ENCODE measurements around the gene SLC35B2. TPM values are rescaled to one million over a fixed set of nuclear protein-coding genes. Genes with fewer than 3 reads are reported as not detected.

Gene SLC35B2
- total RNA-seq, 1 experiment from 2014 or later: 105 TPM

DNA sequence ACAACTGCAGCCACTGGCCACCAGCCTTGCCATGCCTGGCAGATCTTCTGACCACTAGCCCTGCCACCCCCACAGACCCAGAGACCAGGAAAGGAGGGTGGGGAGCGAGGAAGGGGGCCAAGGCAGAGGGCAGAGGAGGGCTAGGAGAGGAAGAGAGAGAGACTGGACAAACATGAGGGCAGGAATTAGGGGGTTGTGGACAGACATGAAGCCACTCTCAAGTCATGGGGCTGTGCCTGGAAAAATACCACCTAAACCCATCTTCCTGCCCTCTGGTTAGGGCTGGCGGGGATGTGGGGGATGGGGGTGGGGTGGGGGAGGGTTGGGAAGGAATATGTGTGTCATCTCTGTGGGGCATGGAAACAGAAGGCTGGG is 35.4 kb downstream of the SLC35B2 start:
- no peak for TF ChIP-seq TCF7L2 (IDR thresholded peaks at IDR 0.05; ENCODE audit: low read depth, low read length)
- TF ChIP-seq SIN3A (IDR thresholded peaks at IDR 0.05; ENCODE audit: borderline replicate concordance, insufficient read depth, low read depth, low read length): no peak
- BruUV-seq (replicated peaks): no TSS peak
- intact Hi-C loops (cut with micrococcal nuclease; ENCODE audit: unreplicated experiment) (loop anchor here (5.0 kb wide), 1 partner anchor 45 kb away; no protein-coding TSS in a partner anchor), in situ Hi-C loops (cut with HindIII; ENCODE audit: low pct_unique_long_range_greater_than_20kb, low sequenced_read_pairs) (no loop called here)
- ATAC-seq (peak; percentile 2; the same call in 1 of the 2 replicates), DNase-seq (ENCODE audit: low read depth, low spot score) (no peak)
- POLR2A ChIA-PET: interaction anchor here (0.6 to 0.8 kb wide), 4 partner anchors 36 to 1123 kb away, joined by 3 to 14 read pairs (median 5); no protein-coding TSS in a partner anchor
- CTCF ChIA-PET: interaction anchor here (0.5 to 1.0 kb wide), 7 partner anchors 12 to 43 kb away, joined by 3 to 11 read pairs (median 5); no protein-coding TSS in a partner anchor
- Histone ChIP-seq H3K36me3 (ENCODE audit: control insufficient read depth, insufficient read depth, low read length) (no peaks in the 10 kb centered on the region), H3K27ac (ENCODE audit: low read length) (peak overlapping the region; percentile 95), H3K4me3 (ENCODE audit: low read depth in 2 of 2, low read length in 2 of 2) (peak overlapping the region; percentile 1 to 83; a peak in 3 of 4 replicates), H3K27me3 (ENCODE audit: control insufficient read depth, insufficient read depth, low read length) (no peaks in the 10 kb centered on the region), H3K4me1 (ENCODE audit: control insufficient read depth, insufficient read depth, low read length) (peaks cover 62% of the 10 kb centered on the region), H3K9me3 (ENCODE audit: control insufficient read depth, insufficient read depth, low read depth, low read length) (no peaks in the 10 kb centered on the region)

- Histone ChIP-seq H3K9me3 (ENCODE audit: control insufficient read depth, insufficient read depth, low read depth, low read length) (no peaks in the 10 kb centered on the region), H3K27ac (ENCODE audit: low read length) (peak overlapping the region; percentile 78), H3K36me3 (ENCODE audit: control insufficient read depth, insufficient read depth, low read length) (no peaks in the 10 kb centered on the region), H3K27me3 (ENCODE audit: control insufficient read depth, insufficient read depth, low read length) (no peaks in the 10 kb centered on the region), H3K4me1 (ENCODE audit: control insufficient read depth, insufficient read depth, low read length) (peaks cover 62% of the 10 kb centered on the region), H3K4me3 (ENCODE audit: low read depth in 2 of 2, low read length in 2 of 2) (peak overlapping the region; percentile 1 to 83; a peak in 3 of 4 replicates)
- in situ Hi-C loops (cut with HindIII; ENCODE audit: low pct_unique_long_range_greater_than_20kb, low sequenced_read_pairs) (no loop called here), intact Hi-C loops (cut with micrococcal nuclease; ENCODE audit: unreplicated experiment) (loop anchor here (5.0 kb wide), 1 partner anchor 44 kb away; no protein-coding TSS in a partner anchor)
- ChIA-PET CTCF (interaction anchor here (0.6 to 1.0 kb wide), 5 partner anchors 13 to 43 kb away, joined by 3 to 10 read pairs (median 5); no protein-coding TSS in a partner anchor), POLR2A (interaction anchor here (0.6 to 0.8 kb wide), 4 partner anchors 36 to 1122 kb away, joined by 3 to 14 read pairs (median 5); no protein-coding TSS in a partner anchor)
- no peak for DNase-seq (ENCODE audit: low read depth, low spot score)
- TF ChIP-seq SIN3A (IDR thresholded peaks at IDR 0.05; ENCODE audit: borderline replicate concordance, insufficient read depth, low read depth, low read length) (no peak), POLR2AphosphoS5 (IDR thresholded peaks at IDR 0.05; ENCODE audit: low read depth, low read length) (peak; percentile 55; the same call in 1 of the 2 replicates), TCF7L2 (IDR thresholded peaks at IDR 0.05; ENCODE audit: low read depth, low read length) (no peak), CTCF (IDR thresholded peaks at IDR 0.05) (peak; percentile 95)
- TF ChIP-seq, protein P1, sequence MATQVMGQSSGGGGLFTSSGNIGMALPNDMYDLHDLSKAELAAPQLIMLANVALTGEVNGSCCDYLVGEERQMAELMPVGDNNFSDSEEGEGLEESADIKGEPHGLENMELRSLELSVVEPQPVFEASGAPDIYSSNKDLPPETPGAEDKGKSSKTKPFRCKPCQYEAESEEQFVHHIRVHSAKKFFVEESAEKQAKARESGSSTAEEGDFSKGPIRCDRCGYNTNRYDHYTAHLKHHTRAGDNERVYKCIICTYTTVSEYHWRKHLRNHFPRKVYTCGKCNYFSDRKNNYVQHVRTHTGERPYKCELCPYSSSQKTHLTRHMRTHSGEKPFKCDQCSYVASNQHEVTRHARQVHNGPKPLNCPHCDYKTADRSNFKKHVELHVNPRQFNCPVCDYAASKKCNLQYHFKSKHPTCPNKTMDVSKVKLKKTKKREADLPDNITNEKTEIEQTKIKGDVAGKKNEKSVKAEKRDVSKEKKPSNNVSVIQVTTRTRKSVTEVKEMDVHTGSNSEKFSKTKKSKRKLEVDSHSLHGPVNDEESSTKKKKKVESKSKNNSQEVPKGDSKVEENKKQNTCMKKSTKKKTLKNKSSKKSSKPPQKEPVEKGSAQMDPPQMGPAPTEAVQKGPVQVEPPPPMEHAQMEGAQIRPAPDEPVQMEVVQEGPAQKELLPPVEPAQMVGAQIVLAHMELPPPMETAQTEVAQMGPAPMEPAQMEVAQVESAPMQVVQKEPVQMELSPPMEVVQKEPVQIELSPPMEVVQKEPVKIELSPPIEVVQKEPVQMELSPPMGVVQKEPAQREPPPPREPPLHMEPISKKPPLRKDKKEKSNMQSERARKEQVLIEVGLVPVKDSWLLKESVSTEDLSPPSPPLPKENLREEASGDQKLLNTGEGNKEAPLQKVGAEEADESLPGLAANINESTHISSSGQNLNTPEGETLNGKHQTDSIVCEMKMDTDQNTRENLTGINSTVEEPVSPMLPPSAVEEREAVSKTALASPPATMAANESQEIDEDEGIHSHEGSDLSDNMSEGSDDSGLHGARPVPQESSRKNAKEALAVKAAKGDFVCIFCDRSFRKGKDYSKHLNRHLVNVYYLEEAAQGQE (IDR thresholded peaks at IDR 0.05; ENCODE audit: insufficient read depth in 1 of 2, low read depth in 2 of 2, low read length in 1 of 2): no peak
- peak; percentile 65 for ATAC-seq
- no TSS peak for BruUV-seq (replicated peaks)
Observed at GRCh38 chr6:44221291-44221960, 35.9 kb downstream of the SLC35B2 start.

Measured in Panc1 (cell line).